ENCODE measurements around the gene OVCA2. TPM values are rescaled to one million over a fixed set of nuclear protein-coding genes. Genes with fewer than 3 reads are reported as not detected.

OVCA2 gene
- polyA plus RNA-seq, 1 of the 3 experiments (the other 2 are of a cell fraction) = 59.2 TPM

DNA sequence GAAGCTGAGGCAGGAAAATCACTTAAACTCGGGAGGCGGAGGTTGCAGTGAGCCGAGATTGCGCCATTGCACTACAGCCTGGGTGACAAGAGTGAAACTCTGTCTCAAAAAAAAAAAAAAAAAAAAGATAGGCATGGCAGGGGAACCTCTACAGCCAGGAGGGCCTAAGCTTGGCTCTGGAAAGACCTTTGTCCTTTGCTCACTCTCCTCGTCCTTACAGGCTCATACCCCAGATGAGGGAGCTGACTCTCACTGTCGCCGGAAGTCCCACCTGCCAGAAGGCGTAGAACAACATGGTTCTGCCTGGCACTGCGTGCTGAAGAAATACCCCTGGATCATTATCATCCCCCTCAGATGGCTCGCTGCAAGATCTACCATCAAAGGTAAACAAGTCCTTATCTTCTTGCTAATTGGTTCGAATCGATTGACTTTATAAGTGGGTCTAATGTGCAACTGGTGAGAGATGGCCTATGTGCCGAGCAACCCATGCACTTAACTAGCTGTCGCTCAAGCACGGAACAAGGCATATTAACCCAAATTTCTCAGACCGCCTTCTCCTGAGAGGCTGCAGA lies 46.4 kb upstream of the OVCA2 start:
- TF ChIP-seq TEAD4 (IDR thresholded peaks at IDR 0.05; ENCODE audit: borderline replicate concordance, insufficient read depth) = no peak
- TF ChIP-seq GATA2 (CRISPR knock-in tag; IDR thresholded peaks at IDR 0.05) = no peak
- no peak for TF ChIP-seq RFX5 (IDR thresholded peaks at IDR 0.05; ENCODE audit: low read length)
- no peak for TF ChIP-seq PBX3 (IDR thresholded peaks at IDR 0.05)
- TF ChIP-seq GABPA (IDR thresholded peaks at IDR 0.05; ENCODE audit: low read depth) = no peak
- TF ChIP-seq SIN3A (IDR thresholded peaks at IDR 0.05; ENCODE audit: borderline replicate concordance, low read depth, low read length) = no peak
- TF ChIP-seq FOXJ3 (CRISPR knock-in tag; IDR thresholded peaks at IDR 0.05) = no peak
- no peak for TF ChIP-seq RXRA (IDR thresholded peaks at IDR 0.05; ENCODE audit: borderline replicate concordance, low read depth)
- TF ChIP-seq NFIC (IDR thresholded peaks at IDR 0.05; ENCODE audit: borderline replicate concordance) = no peak
- TF ChIP-seq USF2 (IDR thresholded peaks at IDR 0.05; ENCODE audit: borderline replicate concordance, low read depth, low read length) = no peak
- TF ChIP-seq NRF1 (IDR thresholded peaks at IDR 0.05; ENCODE audit: low read depth, low read length) = no peak
- TF ChIP-seq, protein P1, sequence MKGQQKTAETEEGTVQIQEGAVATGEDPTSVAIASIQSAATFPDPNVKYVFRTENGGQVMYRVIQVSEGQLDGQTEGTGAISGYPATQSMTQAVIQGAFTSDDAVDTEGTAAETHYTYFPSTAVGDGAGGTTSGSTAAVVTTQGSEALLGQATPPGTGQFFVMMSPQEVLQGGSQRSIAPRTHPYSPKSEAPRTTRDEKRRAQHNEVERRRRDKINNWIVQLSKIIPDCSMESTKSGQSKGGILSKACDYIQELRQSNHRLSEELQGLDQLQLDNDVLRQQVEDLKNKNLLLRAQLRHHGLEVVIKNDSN (IDR thresholded peaks at IDR 0.05; ENCODE audit: borderline replicate concordance, low read depth) = no peak
- no peak for TF ChIP-seq YY1 (IDR thresholded peaks at IDR 0.05; ENCODE audit: low read depth)
- no peak for TF ChIP-seq EP300 (IDR thresholded peaks at IDR 0.05; ENCODE audit: borderline replicate concordance in 1 of 2, low read depth in 1 of 2, low read length in 1 of 2)
- no peak for TF ChIP-seq FOSL2 (IDR thresholded peaks at IDR 0.05; ENCODE audit: borderline replicate concordance, low read depth)
- TF ChIP-seq ELF1 (IDR thresholded peaks at IDR 0.05) = no peak
- TF ChIP-seq TCF12 (IDR thresholded peaks at IDR 0.05) = no peak
- no peak for TF ChIP-seq EZH2phosphoT487 (IDR thresholded peaks at IDR 0.05; ENCODE audit: borderline replicate concordance, low read depth)
- no peak for TF ChIP-seq FOXM1 (IDR thresholded peaks at IDR 0.05; ENCODE audit: low read depth)
- Histone ChIP-seq H2AFZ (ENCODE audit: low read depth) (no peak overlapping the region), H3K79me2 (ENCODE audit: insufficient read depth) (no peaks in the 10 kb centered on the region), H3F3A (replicated peaks; ENCODE audit: insufficient read depth) (no peaks in the 10 kb centered on the region), H3K4me2 (no peak overlapping the region), H3K27ac (ENCODE audit: low read depth in 2 of 2, low read length in 1 of 2) (peak overlapping the region in 1 of 2 experiments; percentile 88; a peak in 2 of 4 replicates), H3K4me1 (ENCODE audit: control insufficient read depth in 1 of 2, insufficient read depth in 2 of 2, low read depth in 1 of 2, low read length in 1 of 2) (peaks cover 0 to 33% of the 10 kb centered on the region in 2 experiments; a peak in 1 of 4 replicates), H4K20me1 (ENCODE audit: insufficient read depth) (no peaks in the 10 kb centered on the region), H3K36me3 (replicated peaks in 1 of 2; ENCODE audit: control insufficient read depth in 1 of 2, insufficient read depth in 2 of 2, low read length in 1 of 2) (no peaks in the 10 kb centered on the region), H3K4me3 (ENCODE audit: low read depth in 2 of 2, low read length in 1 of 2) (no peak overlapping the region), H3K27me3 (ENCODE audit: insufficient read depth) (no peaks in the 10 kb centered on the region), H3K9me2 (no peaks in the 10 kb centered on the region), H3K9ac (no peak overlapping the region), H3K9me3 (no peaks in the 10 kb centered on the region)
- CTCF ChIA-PET = interaction anchor here (1.0 to 2.9 kb wide), 4 partner anchors 9 to 86 kb away, joined by 3 to 23 read pairs (median 6); partner anchors contain the start of gene RTN4RL1
- DNase-seq = no peak
- POLR2A ChIA-PET = interaction anchor here (1.2 kb wide), 1 partner anchor 80 kb away, joined by 4 read pairs; no protein-coding TSS in a partner anchor
- WGBS (ENCODE audit: low lambda C conversion rate) = 90% methylated on average over 13 of the region's 16 CpGs

Measured in SK-N-SH (cell line).